Hindlimb muscle (tissue), 1 donor: ENCODE results near the gene COL28A1. TPM values are rescaled to one million over a fixed set of nuclear protein-coding genes. Genes with fewer than 3 reads are reported as not detected.

Experiments
- DNase-seq: peaks from one replicate; pipeline ENCODE4 v3.0.0-alpha.2; 2013
- polyA plus RNA-seq: library from polyadenylated mRNA; unstranded; fragments of 120-200 nt; gene quantifications from one replicate; pipeline ENCODE4 v1.2.1, GENCODE V29; 2013; ENCODE audit not compliant: insufficient read length

COL28A1 gene
- polyA plus RNA-seq, 1 donor = 1.1 TPM

DNA sequence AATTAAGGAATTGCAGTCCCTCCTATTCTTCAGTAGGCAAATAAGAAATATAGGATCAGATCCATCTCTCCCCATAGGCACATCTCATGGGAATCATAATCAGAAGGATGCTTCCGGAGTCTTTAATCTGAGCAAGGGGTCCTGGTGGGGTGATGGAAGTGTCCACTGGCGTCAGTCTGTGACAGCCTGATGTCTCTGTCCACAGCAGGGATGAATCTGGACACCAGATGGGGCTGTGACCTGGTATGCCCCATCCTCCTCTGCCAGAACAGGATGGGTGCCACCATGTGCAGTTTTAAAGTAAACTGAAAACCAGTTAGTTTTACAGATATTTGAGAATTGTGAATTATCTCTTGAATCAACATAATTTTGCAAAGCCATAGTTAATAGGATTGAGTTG, 204.7 kb downstream of the COL28A1 start:
- DNase-seq = no peak

DNA sequence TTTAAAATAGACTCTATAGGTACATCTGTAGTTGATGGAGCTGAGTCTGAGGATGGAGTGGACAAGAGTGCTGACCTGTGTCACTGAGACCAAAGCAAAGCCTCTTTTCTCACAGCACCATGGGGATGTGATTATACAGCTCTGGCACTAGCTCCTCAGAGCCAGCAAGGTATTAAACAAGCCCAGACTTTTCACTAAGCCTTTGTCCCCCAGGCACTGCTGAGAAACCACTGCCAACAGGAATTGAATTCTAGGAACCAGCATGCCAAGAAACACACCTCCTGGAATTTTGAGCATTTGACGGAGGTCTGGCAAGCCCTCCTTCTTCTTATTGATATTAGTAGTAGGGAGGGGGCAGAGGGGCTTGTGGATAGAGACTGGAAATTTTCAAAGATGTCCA, 206.3 kb downstream of the COL28A1 start:
- no peak for DNase-seq

DNA sequence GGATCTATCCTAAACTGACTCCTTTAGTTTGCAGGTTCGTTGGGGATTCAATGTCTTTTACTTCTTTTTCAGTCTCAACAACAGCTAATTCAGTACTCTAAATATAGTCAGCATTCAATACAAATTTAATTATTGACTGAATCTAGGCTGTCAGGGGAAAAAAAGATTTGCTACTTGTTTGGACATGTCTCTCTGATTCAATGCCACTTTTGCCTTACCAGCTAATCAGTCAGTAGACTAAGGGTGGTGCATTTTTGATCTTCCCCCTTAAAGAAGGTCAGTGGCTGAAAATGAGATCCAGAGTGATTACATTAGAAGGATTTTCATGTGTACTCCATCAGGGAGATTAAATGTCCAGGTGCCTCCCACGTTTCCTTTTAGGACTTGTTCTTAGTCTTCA, 208.2 kb downstream of the COL28A1 start:
- no peak for DNase-seq

DNA sequence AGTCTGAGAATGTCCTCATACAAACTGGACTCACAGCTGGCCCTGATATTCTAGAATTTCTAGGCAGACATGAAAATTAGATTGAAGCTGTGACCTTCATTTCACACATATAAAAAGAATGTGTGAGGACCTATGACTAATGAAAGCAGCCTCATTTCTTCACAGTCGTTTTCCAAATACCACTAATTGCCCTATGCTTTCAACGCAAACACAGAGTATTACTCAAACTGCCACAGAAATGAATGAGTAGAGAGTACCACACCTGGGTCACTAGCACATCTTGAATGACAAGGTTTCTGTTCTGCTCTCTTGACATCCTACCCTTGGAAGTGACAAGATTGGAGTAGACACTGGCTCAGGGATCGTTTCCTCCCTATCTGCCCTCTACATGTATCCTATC, 211.0 kb downstream of the COL28A1 start:
- no peak for DNase-seq

DNA sequence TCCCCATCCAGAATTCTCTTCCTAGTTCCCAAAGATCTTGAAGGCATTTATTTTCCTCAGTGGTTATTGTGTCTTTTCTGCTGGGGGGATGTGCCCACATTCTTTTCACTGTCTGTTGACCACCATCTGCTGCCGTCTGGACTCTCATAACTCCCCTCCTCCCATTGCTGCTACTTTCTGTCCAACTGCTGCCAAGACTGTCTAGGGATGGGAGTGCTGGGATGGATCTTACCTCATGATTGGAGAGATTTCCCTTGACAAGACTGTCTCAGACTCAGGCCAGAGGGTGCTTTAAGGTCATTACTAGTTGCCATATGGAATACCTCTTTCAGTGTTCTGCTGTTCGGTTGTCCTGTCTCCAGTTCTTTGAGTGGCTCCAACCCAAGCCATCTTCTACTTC, 211.8 kb downstream of the COL28A1 start:
- no peak for DNase-seq

DNA sequence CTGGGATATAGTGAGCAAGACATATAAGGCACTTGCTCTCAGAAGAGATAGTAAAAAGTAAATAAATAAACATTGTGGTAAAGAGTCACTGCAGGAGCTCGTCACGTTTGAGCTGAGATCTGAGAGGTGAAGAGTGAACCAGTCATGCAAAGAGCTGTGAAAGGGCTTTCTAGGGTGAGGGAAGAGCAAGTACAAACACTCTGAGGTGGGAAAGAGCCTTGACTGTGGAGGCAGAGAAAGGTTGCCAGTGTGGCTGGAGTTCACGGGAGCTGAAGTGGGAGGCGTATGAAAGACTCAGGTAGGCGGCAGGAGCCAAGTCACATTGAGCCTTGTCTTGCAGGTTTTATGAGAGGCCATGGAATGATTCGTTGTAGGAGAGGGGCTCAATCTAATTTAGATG, 212.3 kb downstream of the COL28A1 start:
- no peak for DNase-seq

DNA sequence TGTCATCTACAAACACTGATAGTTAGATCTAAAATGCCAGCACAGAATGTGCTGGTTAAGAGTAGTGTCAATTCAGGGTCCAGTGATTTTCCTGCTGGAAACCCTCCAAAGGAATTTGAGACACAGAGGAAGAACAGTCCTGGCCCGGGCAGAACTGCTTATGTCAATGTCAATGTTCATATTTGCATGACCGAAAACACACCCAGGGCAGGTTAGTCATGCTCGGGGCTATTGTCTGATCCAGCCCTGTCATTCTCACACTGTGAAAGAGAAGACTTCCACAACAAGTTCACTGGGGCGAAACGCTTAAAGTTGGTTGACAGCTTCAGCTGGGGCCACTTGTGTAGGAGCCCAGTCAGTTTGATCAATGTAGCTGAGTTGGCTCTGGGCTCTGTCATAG, 214.0 kb downstream of the COL28A1 start:
- peak; percentile 2 for DNase-seq

DNA sequence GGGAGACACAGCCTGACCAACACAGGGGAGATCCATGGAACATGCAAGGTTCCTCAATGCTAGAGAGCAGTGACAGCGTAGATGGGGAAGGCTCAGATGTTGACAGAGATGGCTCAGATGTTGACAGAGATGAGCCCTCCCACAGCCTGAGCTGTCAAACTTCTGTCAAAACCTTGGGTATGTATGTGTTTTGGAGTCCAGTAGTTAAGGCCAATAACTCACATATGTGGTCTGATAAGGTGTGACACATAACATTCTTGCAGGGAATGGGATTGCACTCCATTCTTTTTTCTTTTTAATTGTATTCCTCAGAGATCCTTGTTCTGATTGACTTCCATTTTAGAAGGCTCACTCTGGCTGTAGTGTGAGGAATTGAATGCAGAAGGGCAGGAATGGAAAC, 217.1 kb downstream of the COL28A1 start:
- no peak for DNase-seq

DNA sequence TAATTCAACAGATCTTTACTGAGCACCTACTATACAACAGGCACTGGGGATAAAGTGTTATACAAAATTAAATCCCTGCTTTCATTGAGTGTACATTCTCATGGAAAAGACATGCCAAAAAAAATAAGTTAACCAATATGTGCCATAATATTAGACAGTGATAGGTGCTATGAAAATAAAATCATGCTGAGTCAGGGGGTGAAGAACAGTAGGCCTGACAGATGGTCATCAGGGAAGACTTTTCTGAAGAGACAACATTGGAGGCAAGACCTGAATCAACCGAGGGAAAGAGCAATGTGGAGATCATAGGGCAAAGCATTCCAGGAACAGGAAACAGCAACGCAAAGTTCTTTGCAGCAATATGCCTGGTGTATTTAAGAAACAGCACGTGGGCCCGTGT, 217.8 kb downstream of the COL28A1 start:
- no peak for DNase-seq

DNA sequence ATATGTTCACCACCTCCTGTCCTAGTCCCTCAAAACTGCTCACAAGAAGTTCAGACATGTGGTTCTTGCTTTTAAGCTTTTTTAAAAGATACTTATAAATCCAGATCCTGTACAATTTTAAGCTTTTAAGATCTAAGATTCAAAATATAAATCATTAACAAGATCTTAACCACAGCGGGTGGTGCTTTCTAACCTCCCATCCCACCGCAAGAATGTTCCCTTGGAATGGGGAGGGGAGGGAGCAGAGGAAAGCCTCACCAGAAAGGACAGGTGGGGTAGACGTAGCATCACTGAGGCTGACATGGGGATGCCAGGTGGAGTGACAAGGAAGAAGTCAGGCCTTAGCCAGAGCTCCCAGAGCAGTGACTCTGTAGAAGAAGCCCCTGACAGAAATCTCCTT, 219.8 kb downstream of the COL28A1 start:
- DNase-seq = no peak

DNA sequence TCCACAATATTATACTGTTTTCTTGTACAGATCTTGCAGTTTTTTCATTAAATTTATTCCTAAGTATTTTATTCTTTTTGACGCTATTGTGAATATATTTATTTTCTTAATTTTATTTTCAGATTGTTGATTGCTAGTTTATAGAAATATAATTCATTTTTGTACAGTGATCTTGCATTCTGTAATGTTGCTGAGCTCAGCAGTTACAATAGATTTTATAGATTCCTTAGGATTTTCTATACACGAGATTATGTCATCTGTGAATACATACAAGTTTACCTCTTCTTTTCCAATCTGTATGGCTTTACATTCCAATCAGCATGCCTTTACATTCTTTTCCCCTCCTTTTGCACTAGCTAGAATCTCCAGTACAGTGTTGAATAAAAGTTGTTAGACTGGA, 223.3 kb downstream of the COL28A1 start:
- DNase-seq = no peak

DNA sequence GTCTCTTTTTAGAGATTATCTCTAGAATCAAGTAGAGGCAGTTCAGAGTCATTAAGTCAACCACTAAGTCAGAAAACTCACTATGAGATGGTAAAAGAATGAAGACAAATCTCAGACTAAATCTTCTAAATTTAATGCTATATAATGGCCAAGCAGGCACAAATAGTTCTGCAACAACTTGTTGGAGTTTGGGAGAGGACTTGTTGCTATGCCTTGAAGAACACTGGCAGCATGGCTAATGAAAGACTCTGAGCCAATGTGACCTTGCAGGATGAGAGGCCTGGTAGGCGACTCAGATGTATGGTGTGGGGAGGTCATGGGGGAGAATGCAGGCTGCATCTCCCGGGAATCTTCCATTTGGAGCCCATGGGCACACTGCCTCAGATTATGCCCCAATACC, 224.7 kb downstream of the COL28A1 start:
- DNase-seq = no peak

DNA sequence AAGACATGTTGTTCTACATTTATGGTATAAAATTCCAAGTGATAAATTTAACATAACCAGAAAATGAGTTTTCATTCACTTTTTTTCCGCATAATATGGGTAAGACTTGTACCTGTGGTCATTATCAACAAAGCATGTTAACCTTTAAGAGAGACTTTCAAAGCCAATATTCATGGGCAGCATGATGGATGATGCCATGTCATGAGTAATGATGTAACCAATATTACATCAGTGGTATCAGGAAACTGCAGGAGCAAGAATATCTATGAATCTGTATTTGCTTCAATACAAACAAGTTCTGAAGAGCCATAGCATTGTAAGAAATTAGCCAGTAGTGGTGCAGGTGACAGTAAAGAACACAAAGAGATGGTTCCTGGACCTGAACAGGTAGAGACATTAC, 226.5 kb downstream of the COL28A1 start:
- no peak for DNase-seq

Other genes with a start within 250 kb of the COL28A1 start
- gene MIOS, start 31.0 kb upstream of the COL28A1 start, polyA plus RNA-seq = 29.9 TPM
- gene UMAD1, start 104.9 kb upstream of the COL28A1 start, polyA plus RNA-seq = 8.0 TPM
- 17.7 TPM for gene RPA3, start 182.7 kb upstream of the COL28A1 start, polyA plus RNA-seq